ENCODE measurements around the gene CTNNA2. TPM values are rescaled to one million over a fixed set of nuclear protein-coding genes. Genes with fewer than 3 reads are reported as not detected.

The CTNNA2 gene
- total and polyA plus RNA-seq, 2 of the 8 experiments (the other 6 are each of a cell fraction or from before 2014, with no cell fraction given): 3.9 to 9.0 TPM

- ChIA-PET CTCF (ENCODE audit: partially characterized antibody) (interaction anchor here (1.3 kb wide), 1 partner anchor 38 kb away, joined by 3 read pairs; no protein-coding TSS in a partner anchor), POLR2A (ENCODE audit: partially characterized antibody) (interaction anchor here (1.0 kb wide), 1 partner anchor 23 kb away, joined by 3 read pairs; no protein-coding TSS in a partner anchor)
- DNase-seq (ENCODE audit: low read depth in 1 of 2, low spot score in 2 of 2): no peak
- Histone ChIP-seq H3K56ac (replicated peaks; ENCODE audit: insufficient read length, low read depth, low read length) (no peak overlapping the region), H4K91ac (replicated peaks; ENCODE audit: insufficient read length, low read length) (no peak overlapping the region), H2BK15ac (ENCODE audit: low read length) (0 out of 2 replicates have a peak overlapping the region, but pooled peaks have one; percentile 36), H3K23ac (ENCODE audit: insufficient read length) (no peak overlapping the region), H4K20me1 (replicated peaks in 1 of 2; ENCODE audit: control insufficient read depth in 1 of 2, insufficient read depth in 2 of 2, low read length in 2 of 2) (peaks cover 0 to 2% of the 10 kb centered on the region in 2 experiments), H3K14ac (ENCODE audit: insufficient read length) (no peak overlapping the region), H2BK5ac (ENCODE audit: low read depth, low read length) (peak overlapping the region; percentile 1; the same call in 1 of the 2 replicates), H3K18ac (ENCODE audit: extremely low read depth, low read length) (peak overlapping the region; percentile 76), H2AFZ (ENCODE audit: low read length) (peak overlapping the region; percentile 79; the same call in 1 of the 2 replicates), H3K4me3 (ENCODE audit: extremely low read depth in 1 of 4, insufficient read depth in 2 of 4, low read depth in 3 of 4, low read length in 4 of 4) (peak overlapping the region; percentile 33 to 63 (median 56); a peak in 5 of 8 replicates), H3K27me3 (replicated peaks in 1 of 4; ENCODE audit: control insufficient read depth in 3 of 4, extremely low read depth in 1 of 4, insufficient read depth in 3 of 4, low read length in 3 of 4) (peaks cover 29 to 56% (median 49%) of the 10 kb centered on the region in 4 experiments), H3K9ac (replicated peaks in 1 of 4; ENCODE audit: extremely low read depth in 1 of 4, low read depth in 3 of 4, low read length in 3 of 4) (0 out of 7 replicates have a peak overlapping the region, but pooled peaks of 2 of the 4 experiments have one; percentile 23 to 45), H3K9me3 (ENCODE audit: insufficient read depth in 2 of 2, low read depth in 1 of 2, low read length in 1 of 2) (no peaks in the 10 kb centered on the region), H2BK12ac (ENCODE audit: low read depth, low read length) (peak overlapping the region; percentile 51), H4K5ac (ENCODE audit: insufficient read length, low read depth, low read length) (no peak overlapping the region), H2BK20ac (ENCODE audit: low read length) (peak overlapping the region; percentile 24; the same call in 1 of the 2 replicates), H3K79me1 (ENCODE audit: low read depth, low read length) (no peaks in the 10 kb centered on the region; the same call in 1 of the 2 replicates), H3K23me2 (ENCODE audit: low read depth, low read length) (peaks cover 23% of the 10 kb centered on the region), H3K27ac (ENCODE audit: low read depth, low read length) (no peak overlapping the region), H3K36me3 (ENCODE audit: control insufficient read depth in 2 of 4, insufficient read depth in 4 of 4, low read length in 3 of 4) (no peaks in the 10 kb centered on the region), H4K8ac (ENCODE audit: extremely low read depth, insufficient read depth, low read length) (no peak overlapping the region), H3K4me1 (replicated peaks in 1 of 4; ENCODE audit: control insufficient read depth in 3 of 4, insufficient read depth in 4 of 4, low read length in 3 of 4) (peaks cover 16 to 39% (median 27%) of the 10 kb centered on the region in 4 experiments), H3K79me2 (ENCODE audit: control insufficient read depth in 1 of 2, insufficient read depth in 2 of 2, low read length in 2 of 2) (no peaks in the 10 kb centered on the region), H2BK120ac (replicated peaks; ENCODE audit: low read depth, low read length) (no peak overlapping the region), H3K4me2 (ENCODE audit: insufficient read depth in 1 of 2, low read depth in 2 of 2, low read length in 2 of 2) (peak overlapping the region; percentile 81 to 88), H2AK5ac (ENCODE audit: low read depth, low read length) (0 out of 2 replicates have a peak overlapping the region, but pooled peaks have one; percentile 4), H3K4ac (replicated peaks; ENCODE audit: insufficient read length, low read depth, low read length) (no peak overlapping the region)
- TF ChIP-seq SP1 (IDR thresholded peaks at IDR 0.05; ENCODE audit: low read depth, low read length) (no peak), SIN3A (conservative IDR thresholded peaks at IDR 0.05 in 1 of 2, IDR thresholded peaks at IDR 0.05 in 1 of 2; ENCODE audit: low read depth in 1 of 2, low read length in 2 of 2) (no peak), CREB1 (IDR thresholded peaks at IDR 0.05) (no peak), CEBPB (IDR thresholded peaks at IDR 0.05; ENCODE audit: low read depth, low read length) (no peak), RNF2 (IDR thresholded peaks at IDR 0.05; ENCODE audit: borderline replicate concordance, low read depth, low read length, missing control alignments, poor library complexity, severe bottlenecking) (no peak), E2F6 (IDR thresholded peaks at IDR 0.05) (peak; percentile 71), FOSL1 (IDR thresholded peaks at IDR 0.05; ENCODE audit: insufficient read depth, low read depth, low read length) (no peak)
- 18% methylated on average over 12 of the region's 12 CpGs; no CpG with 5 or more reads in 1 of the 2 experiments for WGBS, 2 experiments (ENCODE audit: extremely low coverage in 1 of 2, insufficient coverage in 1 of 2, insufficient read length in 1 of 2, insufficient replicate concordance in 2 of 2, low coverage in 1 of 2, low lambda C conversion rate in 2 of 2, missing lambda C conversion rate in 1 of 2)
- FAIRE-seq: no peak
These were observed 789.1 kb downstream of the CTNNA2 start for GRCh38 chr2:80302001-80302313.

All from H1 (cell line).